BJ (cell line): ENCODE results near the gene RXFP2. TPM values are rescaled to one million over a fixed set of nuclear protein-coding genes. Genes with fewer than 3 reads are reported as not detected.

Source experiments
- CTCF ChIA-PET: fragments of 350-600 bp; formaldehyde crosslinking; extraction: SDS; loops from one replicate; lab custom pipeline; 2021; ENCODE audit warnings: antibody characterized with exemption, inconsistent platforms; lab: Yijun Ruan, JAX
- POLR2A ChIA-PET: fragments of 300-600 bp; sonication (Branson Sonifier 250); formaldehyde crosslinking; extraction: SDS; loops from one replicate; lab custom pipeline; 2021; ENCODE audit warnings: antibody characterized with exemption; lab: Charles Lee
- DNase-seq: peaks from one replicate; pipeline ENCODE4 v3.0.0-alpha.2; 2011; ENCODE audit warnings: low read depth
- H3K27me3 ChIP-seq: 2 replicates; pipeline ENCODE4 v1.6.0; 2011; ENCODE audit warnings: low read length; ENCODE audit not compliant: control insufficient read depth, insufficient read depth
- H3K36me3 ChIP-seq: 2 replicates; pipeline ENCODE4 v1.5.1; 2011; ENCODE audit warnings: low read length; ENCODE audit not compliant: control insufficient read depth, insufficient read depth
- H3K4me3 ChIP-seq: 2 replicates; pipeline ENCODE4 v1.5.1; 2011; ENCODE audit warnings: low read depth, mild to moderate bottlenecking, control low read depth, low read length
- CTCF ChIP-seq: IDR thresholded peaks from 2 replicates; pipeline ENCODE4 v1.5.1; 2011; ENCODE audit warnings: low read depth, mild to moderate bottlenecking, control low read depth, inconsistent platforms, low read length, moderate library complexity; ENCODE audit not compliant: insufficient read depth
- polyA plus RNA-seq: library from polyadenylated mRNA; depleted of rRNA; stranded (reverse); fragments of >200 nt; gene quantifications from 2 replicates; pipeline ENCODE4 v1.2.3, GENCODE V29; 2011

The RXFP2 gene
- polyA plus RNA-seq, 1 experiment, result not detected

GRCh38 chr13:31781064-31781463 is 41.7 kb downstream of the RXFP2 start:
- Histone ChIP-seq H3K36me3 (no peaks in the 10 kb centered on the region), H3K4me3 (no peak overlapping the region), H3K27me3 (no peaks in the 10 kb centered on the region)
- ChIA-PET POLR2A (no interaction called here), CTCF (no interaction called here)
- TF ChIP-seq CTCF, result no peak
- DNase-seq, result no peak

GRCh38 chr13:31786011-31786410 is 46.7 kb downstream of the RXFP2 start:
- ChIA-PET POLR2A (no interaction called here), CTCF (interaction anchor here (0.7 kb wide), 1 partner anchor 17 kb away, joined by 3 read pairs; no protein-coding TSS in a partner anchor)
- Histone ChIP-seq H3K36me3 (no peaks in the 10 kb centered on the region), H3K27me3 (no peaks in the 10 kb centered on the region), H3K4me3 (no peak overlapping the region)
- DNase-seq, result no peak
- no peak for TF ChIP-seq CTCF

- Histone ChIP-seq H3K4me3 (no peak overlapping the region), H3K36me3 (no peaks in the 10 kb centered on the region), H3K27me3 (no peaks in the 10 kb centered on the region)
- DNase-seq, result peak; percentile 47
- POLR2A ChIA-PET, result no interaction called here
- no peak for TF ChIP-seq CTCF
- CTCF ChIA-PET, result no interaction called here
Measured at GRCh38 chr13:31790992-31791391, 51.7 kb downstream of the RXFP2 start.

- Histone ChIP-seq H3K36me3 (no peaks in the 10 kb centered on the region), H3K27me3 (no peaks in the 10 kb centered on the region), H3K4me3 (no peak overlapping the region)
- no peak for TF ChIP-seq CTCF
- ChIA-PET POLR2A (interaction anchor here (0.6 kb wide), 1 partner anchor 163 kb away, joined by 4 read pairs; no protein-coding TSS in a partner anchor), CTCF (interaction anchor here (0.5 to 1.2 kb wide), 3 partner anchors 37 to 369 kb away, joined by 3 to 6 read pairs (median 5); no protein-coding TSS in a partner anchor)
- peak; percentile 56 for DNase-seq
Measured at GRCh38 chr13:31793246-31793645, 53.9 kb downstream of the RXFP2 start.

- POLR2A ChIA-PET, result no interaction called here
- Histone ChIP-seq H3K4me3 (no peak overlapping the region), H3K27me3 (no peaks in the 10 kb centered on the region), H3K36me3 (no peaks in the 10 kb centered on the region)
- CTCF ChIA-PET, result interaction anchor here (0.8 kb wide), 1 partner anchor 256 kb away, joined by 3 read pairs; no protein-coding TSS in a partner anchor
- TF ChIP-seq CTCF, result no peak
- DNase-seq, result no peak
Measured at GRCh38 chr13:31794452-31794851, 55.1 kb downstream of the RXFP2 start.
